GM12878 (cell line): Measurements from ENCODE around the gene NCKAP5L. TPM values are rescaled to one million over a fixed set of nuclear protein-coding genes. Genes with fewer than 3 reads are reported as not detected.

Experiments used
- ATAC-seq: fragments of 200-7000 bp; cut with Tn5 transposase; 3 replicates; pipeline ENCODE4 v1.9.1; 2020; ENCODE audit warnings: mild to moderate bottlenecking, moderate library complexity
- BruUV-seq: library from RNA; stranded (reverse); fragments of 400-500 nt; replicated peaks from 2 replicates; lab custom pipeline; 2021; lab: Mats Ljungman, UMichigan
- CTCF ChIA-PET: fragments of 300-600 bp; sonication (Branson Sonifier 250); formaldehyde crosslinking; extraction: SDS; loops from one replicate; lab custom pipeline; 2021; ENCODE audit warnings: inconsistent platforms; lab: Yijun Ruan, JAX
- POLR2A ChIA-PET: fragments of 350-600 bp; formaldehyde crosslinking; extraction: SDS; loops from one replicate; lab custom pipeline; 2021; ENCODE audit warnings: inconsistent platforms; lab: Charles Lee
- RAD21 ChIA-PET: fragments of 300-600 bp; sonication (Branson Sonifier 250); formaldehyde crosslinking; loops from one replicate; lab custom pipeline; 2023; ENCODE audit warnings: antibody characterized with exemption; ENCODE audit not compliant: unreplicated experiment; lab: Charles Lee
- SMC1A ChIA-PET: fragments of 300-600 bp; sonication (Branson Sonifier 250); formaldehyde crosslinking; loops from one replicate; lab custom pipeline; 2023; ENCODE audit not compliant: unreplicated experiment, uncharacterized antibody; lab: Charles Lee
- DNase-seq: peaks from one replicate; pipeline ENCODE4 v3.0.0-alpha.2; 2011; ENCODE audit warnings: low read depth, low spot score
- FAIRE-seq: peaks from 3 replicates; lab custom pipeline; 2011; peaks lifted over from hg19 to GRCh38; lab: Jason Lieb, UNC
- H2AFZ ChIP-seq: 2 replicates; pipeline ENCODE4 v1.6.0; 2011; ENCODE audit warnings: low read depth, low read length, control low read depth; ENCODE audit not compliant: control insufficient read depth
- H3K27ac ChIP-seq: 2 replicates; pipeline ENCODE4 v1.5.1; 2011; ENCODE audit warnings: control low read depth; ENCODE audit not compliant: control insufficient read depth, insufficient read depth
- H3K27me3 ChIP-seq, 2 experiments: replicated peaks in 1 of 2; 2 replicates each; pipeline versions ENCODE4 v1.6.0 to v1.6.1; 2011; ENCODE audit warnings: low read length in 1 of 2; ENCODE audit not compliant: control insufficient read depth in 2 of 2, insufficient read depth in 2 of 2
- H3K36me3 ChIP-seq, 2 experiments: 2 replicates each; pipeline ENCODE4 v1.5.1; 2011; ENCODE audit warnings: low read length in 1 of 2; ENCODE audit not compliant: control insufficient read depth in 2 of 2, insufficient read depth in 2 of 2
- H3K4me1 ChIP-seq: 2 replicates; pipeline ENCODE4 v1.6.1; 2011; ENCODE audit warnings: mild to moderate bottlenecking, low read length, moderate library complexity, mixed read lengths; ENCODE audit not compliant: control insufficient read depth, insufficient read depth
- H3K4me2 ChIP-seq: 2 replicates; pipeline ENCODE4 v1.6.0; 2011; ENCODE audit warnings: control low read depth; ENCODE audit not compliant: control insufficient read depth, insufficient read depth
- H3K4me3 ChIP-seq: fragments of 200-600 bp; sonication (generic); 2 replicates; pipeline ENCODE4 v1.5.1; 2016
- H3K79me2 ChIP-seq: 2 replicates; pipeline ENCODE4 v1.6.0; 2011; ENCODE audit warnings: low read length; ENCODE audit not compliant: control insufficient read depth, insufficient read depth
- H3K9ac ChIP-seq: 2 replicates; pipeline ENCODE4 v1.8.0; 2011; ENCODE audit warnings: low read length, control low read depth, mixed read lengths; ENCODE audit not compliant: control insufficient read depth, insufficient read depth
- H3K9me3 ChIP-seq: replicated peaks from 3 replicates; pipeline ENCODE4 v1.5.1; 2011; ENCODE audit warnings: mild to moderate bottlenecking, low read length; ENCODE audit not compliant: control insufficient read depth, insufficient read depth
- H4K20me1 ChIP-seq: 2 replicates; pipeline ENCODE4 v1.6.0; 2011; ENCODE audit not compliant: control insufficient read depth, insufficient read depth
- CBX3 ChIP-seq: fragments of 200-600 bp; sonication (generic); IDR thresholded peaks from 2 replicates; pipeline ENCODE4 v1.6.1; 2016; ENCODE audit warnings: low read depth, borderline replicate concordance
- CBX5 ChIP-seq: sonication (generic); IDR thresholded peaks from 2 replicates; pipeline ENCODE4 v1.6.1; 2016; ENCODE audit warnings: low read depth, moderate library complexity, mild to moderate bottlenecking, inconsistent platforms
- CHD1 ChIP-seq: IDR thresholded peaks from 2 replicates; pipeline ENCODE4 v1.6.1; 2012; ENCODE audit warnings: low read depth, low read length, improper control_type of control experiment
- CHD4 ChIP-seq: fragments of 200-600 bp; sonication (generic); IDR thresholded peaks from 2 replicates; pipeline ENCODE4 v1.6.1; 2016; ENCODE audit warnings: mild to moderate bottlenecking
- E2F4 ChIP-seq: IDR thresholded peaks from 2 replicates; pipeline ENCODE4 v1.6.1; 2012; ENCODE audit warnings: low read depth, low read length, improper control_type of control experiment
- IRF4 ChIP-seq: IDR thresholded peaks from 2 replicates; pipeline ENCODE4 v1.6.1; 2011; ENCODE audit warnings: low read depth, low read length
- NFIC ChIP-seq: IDR thresholded peaks from 2 replicates; pipeline ENCODE4 v1.6.1; 2012; ENCODE audit warnings: low read depth, mild to moderate bottlenecking, inconsistent platforms, low read length, moderate library complexity
- RAD21 ChIP-seq: IDR thresholded peaks from 2 replicates; pipeline ENCODE4 v1.6.1; 2011; ENCODE audit warnings: mild to moderate bottlenecking, low read depth, low read length, moderate library complexity; ENCODE audit not compliant: insufficient read depth
- WRNIP1 ChIP-seq: IDR thresholded peaks from 2 replicates; pipeline ENCODE4 v1.6.1; 2011; ENCODE audit warnings: low read depth, low read length, improper control_type of control experiment, borderline replicate concordance
- ZBED1 ChIP-seq: IDR thresholded peaks from 2 replicates; pipeline ENCODE4 v1.6.1; 2016; ENCODE audit warnings: borderline replicate concordance
- ZNF274 ChIP-seq: IDR thresholded peaks from one replicate; pipeline ENCODE4 v1.8.0; 2011; ENCODE audit not compliant: insufficient read length, insufficient read depth
- ZNF622 ChIP-seq: fragments of 450-650 bp; IDR thresholded peaks from 2 replicates; pipeline ENCODE4 v1.6.1; 2017; ENCODE audit warnings: mild to moderate bottlenecking, inconsistent platforms
- WGBS: methylation state at CpG from one replicate; pipeline ENCODE4 v1.1.6; 2016; ENCODE audit warnings: low lambda C conversion rate; ENCODE audit not compliant: insufficient replicate concordance, insufficient coverage; ENCODE audit errors: missing lambda C conversion rate; 5-methylcytosine and 5-hydroxymethylcytosine counted together
- in situ Hi-C: fragments of 300-500 bp; cut with MboI; formaldehyde crosslinking; loops from 9 replicates; pipeline ENCODE4 v1.14.3; 2018; ENCODE audit warnings: mixed read lengths
- intact Hi-C: fragments of 100-400 bp; cut with micrococcal nuclease; formaldehyde crosslinking; loops from one replicate; pipeline ENCODE4 v1.14.2; 2022; ENCODE audit not compliant: unreplicated experiment
- polyA plus RNA-seq, 11 experiments: library from polyadenylated mRNA; depleted of rRNA in 4 of 11; unstranded in 6 of 11; stranded (reverse) in 5 of 11; fragments of >200 nt; fragmentation: Nextera tagmentation in 4 of 11; fragmentation: Illumina TruSeq in 1 of 11; extraction: Ambion mirVana in 4 of 11; extraction: Trizol in 1 of 11; gene quantifications; 1 replicate in 1 of 11; 2 replicates in 10 of 11; pipeline versions ENCODE4 v1.2.1 to v1.2.3, GENCODE V29; 2011 to 2016; ENCODE audit warnings: inconsistent platforms in 2 of 11, missing spikeins in 2 of 11, low read depth in 1 of 11
- total RNA-seq, 4 experiments: library from RNA; depleted of rRNA in 3 of 4; stranded (reverse); fragments of >200 nt in 3 of 4; fragmentation: Illumina TruSeq in 1 of 4; extraction: Trizol in 1 of 4; gene quantifications; 2 replicates each; pipeline versions ENCODE4 v1.2.1 to v1.2.3, GENCODE V29; 2013 to 2021
- TF ChIP-seq, protein P1 (sequence below): fragments of 450-650 bp; IDR thresholded peaks from 2 replicates; pipeline ENCODE4 v1.6.1; 2017; ENCODE audit warnings: mild to moderate bottlenecking, moderate library complexity

The NCKAP5L gene
- total and polyA plus RNA-seq, 10 of the 15 experiments (the other 5 are each of a cell fraction or from before 2014, with no cell fraction given): 0.03 to 15.8 (median 4.4) TPM

DNA sequence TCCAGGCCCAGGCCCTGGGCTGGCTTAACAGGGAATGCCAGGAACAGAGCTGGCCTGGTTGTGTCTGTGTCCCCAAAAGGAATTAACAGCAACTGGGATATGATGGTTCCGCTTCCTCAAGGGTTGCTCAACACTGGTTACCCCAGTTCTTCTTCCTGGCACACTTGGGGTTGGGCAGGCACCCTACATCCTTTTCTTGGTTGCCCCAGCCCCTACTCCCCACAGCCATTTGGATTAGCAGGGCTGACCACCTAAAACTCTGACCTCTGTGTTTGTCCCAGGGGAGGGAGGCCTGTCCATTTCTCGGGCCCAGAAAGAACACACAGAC is 30.8 kb downstream of the NCKAP5L start:
- RAD21 ChIA-PET: no interaction called here
- intact Hi-C loops (no loop called here), in situ Hi-C loops (no loop called here)
- DNase-seq (no peak), ATAC-seq (no peak), FAIRE-seq (no peak)
- H4K20me1 ChIP-seq: no peaks in the 10 kb centered on the region
- no peak overlapping the region for H3K4me2 ChIP-seq
- TF ChIP-seq WRNIP1 (no peak), ZNF274 (no peak)
- no peaks in the 10 kb centered on the region for H3K4me1 ChIP-seq
- H3K79me2 ChIP-seq: no peaks in the 10 kb centered on the region
- BruUV-seq: no TSS peak
- H3K4me3 ChIP-seq: no peak overlapping the region
- CTCF ChIA-PET: interaction anchor here (1.0 to 2.7 kb wide), 4 partner anchors 20 to 43 kb away, joined by 3 to 8 read pairs (median 6); no protein-coding TSS in a partner anchor
- peaks cover 3 to 8% of the 10 kb centered on the region in 2 experiments for H3K36me3 ChIP-seq
- H3K9me3 ChIP-seq: no peaks in the 10 kb centered on the region
- H3K27me3 ChIP-seq: no peaks in the 10 kb centered on the region
- no peak overlapping the region for H3K9ac ChIP-seq
- H3K27ac ChIP-seq: no peak overlapping the region
- 50% methylated on average over 2 of the region's 2 CpGs for WGBS
- SMC1A ChIA-PET: no interaction called here
- POLR2A ChIA-PET: no interaction called here
- H2AFZ ChIP-seq: no peak overlapping the region

GRCh38 chr12:49796606-49797448 is 31.4 kb downstream of the NCKAP5L start:
- BruUV-seq: no TSS peak
- Histone ChIP-seq H3K27ac (no peak overlapping the region), H3K4me2 (no peak overlapping the region), H3K9ac (no peak overlapping the region), H3K4me3 (no peak overlapping the region), H3K36me3 (peaks cover 3 to 6% of the 10 kb centered on the region in 2 experiments), H3K4me1 (no peaks in the 10 kb centered on the region), H3K9me3 (no peaks in the 10 kb centered on the region), H4K20me1 (no peaks in the 10 kb centered on the region), H2AFZ (no peak overlapping the region), H3K27me3 (no peaks in the 10 kb centered on the region), H3K79me2 (no peaks in the 10 kb centered on the region)
- ATAC-seq (no peak), DNase-seq (no peak), FAIRE-seq (no peak)
- CTCF ChIA-PET: interaction anchor here (1.0 to 2.7 kb wide), 5 partner anchors 19 to 44 kb away, joined by 3 to 8 read pairs (median 4); no protein-coding TSS in a partner anchor
- intact Hi-C loops: no loop called here
- RAD21 ChIA-PET: interaction anchor here (1.3 kb wide), 1 partner anchor 55 kb away, joined by 3 read pairs; the partner anchor contains the start of gene TMBIM6
- WGBS: 61% methylated on average over 10 of the region's 17 CpGs
- POLR2A ChIA-PET: interaction anchor here (0.6 kb wide), 1 partner anchor 20 kb away, joined by 4 read pairs; no protein-coding TSS in a partner anchor
- in situ Hi-C loops: no loop called here
- SMC1A ChIA-PET: no interaction called here
- TF ChIP-seq NFIC (no peak), CHD1 (no peak), IRF4 (no peak), CHD4 (no peak), ZBED1 (no peak), CBX5 (no peak), E2F4 (no peak), ZNF622 (no peak), RAD21 (no peak), CBX3 (no peak)
- TF ChIP-seq, protein P1, sequence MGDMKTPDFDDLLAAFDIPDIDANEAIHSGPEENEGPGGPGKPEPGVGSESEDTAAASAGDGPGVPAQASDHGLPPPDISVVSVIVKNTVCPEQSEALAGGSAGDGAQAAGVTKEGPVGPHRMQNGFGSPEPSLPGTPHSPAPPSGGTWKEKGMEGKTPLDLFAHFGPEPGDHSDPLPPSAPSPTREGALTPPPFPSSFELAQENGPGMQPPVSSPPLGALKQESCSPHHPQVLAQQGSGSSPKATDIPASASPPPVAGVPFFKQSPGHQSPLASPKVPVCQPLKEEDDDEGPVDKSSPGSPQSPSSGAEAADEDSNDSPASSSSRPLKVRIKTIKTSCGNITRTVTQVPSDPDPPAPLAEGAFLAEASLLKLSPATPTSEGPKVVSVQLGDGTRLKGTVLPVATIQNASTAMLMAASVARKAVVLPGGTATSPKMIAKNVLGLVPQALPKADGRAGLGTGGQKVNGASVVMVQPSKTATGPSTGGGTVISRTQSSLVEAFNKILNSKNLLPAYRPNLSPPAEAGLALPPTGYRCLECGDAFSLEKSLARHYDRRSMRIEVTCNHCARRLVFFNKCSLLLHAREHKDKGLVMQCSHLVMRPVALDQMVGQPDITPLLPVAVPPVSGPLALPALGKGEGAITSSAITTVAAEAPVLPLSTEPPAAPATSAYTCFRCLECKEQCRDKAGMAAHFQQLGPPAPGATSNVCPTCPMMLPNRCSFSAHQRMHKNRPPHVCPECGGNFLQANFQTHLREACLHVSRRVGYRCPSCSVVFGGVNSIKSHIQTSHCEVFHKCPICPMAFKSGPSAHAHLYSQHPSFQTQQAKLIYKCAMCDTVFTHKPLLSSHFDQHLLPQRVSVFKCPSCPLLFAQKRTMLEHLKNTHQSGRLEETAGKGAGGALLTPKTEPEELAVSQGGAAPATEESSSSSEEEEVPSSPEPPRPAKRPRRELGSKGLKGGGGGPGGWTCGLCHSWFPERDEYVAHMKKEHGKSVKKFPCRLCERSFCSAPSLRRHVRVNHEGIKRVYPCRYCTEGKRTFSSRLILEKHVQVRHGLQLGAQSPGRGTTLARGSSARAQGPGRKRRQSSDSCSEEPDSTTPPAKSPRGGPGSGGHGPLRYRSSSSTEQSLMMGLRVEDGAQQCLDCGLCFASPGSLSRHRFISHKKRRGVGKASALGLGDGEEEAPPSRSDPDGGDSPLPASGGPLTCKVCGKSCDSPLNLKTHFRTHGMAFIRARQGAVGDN: no peak
